Endodermal cell (in vitro differentiated cells): ENCODE data around the gene PLAA. TPM values are rescaled to one million over a fixed set of nuclear protein-coding genes. Genes with fewer than 3 reads are reported as not detected.

ENCODE experiments used
- DNase-seq: peaks from one replicate; pipeline ENCODE4 v3.0.0-alpha.2; 2017
- H3K27ac ChIP-seq: 2 replicates; pipeline ENCODE4 v1.5.1; 2013; ENCODE audit warnings: mild to moderate bottlenecking, low read depth, low read length, moderate library complexity
- H3K27me3 ChIP-seq: 2 replicates; pipeline ENCODE4 v1.6.1; 2013; ENCODE audit warnings: mild to moderate bottlenecking, low read length, moderate library complexity; ENCODE audit not compliant: insufficient read depth, control insufficient read depth, poor library complexity, severe bottlenecking
- H3K36me3 ChIP-seq: 2 replicates; pipeline ENCODE4 v1.7.0; 2013; ENCODE audit warnings: mild to moderate bottlenecking, low read length, moderate library complexity; ENCODE audit not compliant: control insufficient read depth, insufficient read depth
- H3K4me1 ChIP-seq: one replicate; pipeline ENCODE4 v1.7.0; 2013; ENCODE audit warnings: low read length; ENCODE audit not compliant: control insufficient read depth, insufficient read depth
- H3K4me3 ChIP-seq: 2 replicates; pipeline ENCODE4 v1.5.1; 2013; ENCODE audit warnings: mild to moderate bottlenecking, low read length, moderate library complexity
- H3K9ac ChIP-seq: 2 replicates; pipeline ENCODE4 v1.6.1; 2013; ENCODE audit warnings: mild to moderate bottlenecking, low read length, moderate library complexity; ENCODE audit not compliant: poor library complexity, severe bottlenecking; ENCODE audit errors: extremely low read depth
- H3K9me3 ChIP-seq: 2 replicates; pipeline ENCODE4 v1.6.1; 2013; ENCODE audit warnings: mild to moderate bottlenecking, low read length, moderate library complexity; ENCODE audit not compliant: control insufficient read depth
- H3K27ac Mint-ChIP-seq: 2 replicates; pipeline ENCODE4 v1.8.0; 2020; ENCODE audit warnings: mixed read lengths
- H3K27me3 Mint-ChIP-seq: 2 replicates; pipeline ENCODE4 v1.8.0; 2021; ENCODE audit warnings: mild to moderate bottlenecking, mixed read lengths; ENCODE audit not compliant: insufficient read depth
- H3K36me3 Mint-ChIP-seq: 2 replicates; pipeline ENCODE4 v1.8.0; 2020; ENCODE audit warnings: low read depth, mixed read lengths
- H3K4me1 Mint-ChIP-seq: 2 replicates; pipeline ENCODE4 v1.8.0; 2020; ENCODE audit warnings: mixed read lengths
- H3K4me3 Mint-ChIP-seq: 2 replicates; pipeline ENCODE4 v1.8.0; 2020; ENCODE audit warnings: mild to moderate bottlenecking, moderate library complexity, mixed read lengths
- H3K9me3 Mint-ChIP-seq: 2 replicates; pipeline ENCODE4 v1.8.0; 2020; ENCODE audit warnings: mild to moderate bottlenecking, mixed read lengths
- WGBS, 2 experiments: methylation state at CpG; one replicate each; pipeline versions ENCODE4 v1.1.5 to v1.1.7; 2013; ENCODE audit warnings: missing lambda C conversion rate in 2 of 2, mixed read lengths in 1 of 2; ENCODE audit not compliant: insufficient coverage in 1 of 2, insufficient read length in 1 of 2; 5-methylcytosine and 5-hydroxymethylcytosine counted together
- total RNA-seq, 2 donors: library from RNA; stranded (reverse); fragmentation: NEBNext Ultra II Directional in 1 of 2; extraction: Animal tissue kit (Norgen Biotek cat#: 25700) in 1 of 2; gene quantifications; 2 replicates in 1 of 2; 3 replicates in 1 of 2; pipeline ENCODE4 v1.2.1, GENCODE V29; 2021
- TF ChIP-seq, protein P1 (sequence below): fragments of 200-600 bp; sonication (generic); conservative IDR thresholded peaks from 2 replicates; pipeline ENCODE4 v1.5.0; 2021; ENCODE audit warnings: antibody characterized with exemption, mild to moderate bottlenecking

Gene PLAA
- total RNA-seq, 2 donors from 2014 or later, result 41.3 to 49.8 TPM

DNA sequence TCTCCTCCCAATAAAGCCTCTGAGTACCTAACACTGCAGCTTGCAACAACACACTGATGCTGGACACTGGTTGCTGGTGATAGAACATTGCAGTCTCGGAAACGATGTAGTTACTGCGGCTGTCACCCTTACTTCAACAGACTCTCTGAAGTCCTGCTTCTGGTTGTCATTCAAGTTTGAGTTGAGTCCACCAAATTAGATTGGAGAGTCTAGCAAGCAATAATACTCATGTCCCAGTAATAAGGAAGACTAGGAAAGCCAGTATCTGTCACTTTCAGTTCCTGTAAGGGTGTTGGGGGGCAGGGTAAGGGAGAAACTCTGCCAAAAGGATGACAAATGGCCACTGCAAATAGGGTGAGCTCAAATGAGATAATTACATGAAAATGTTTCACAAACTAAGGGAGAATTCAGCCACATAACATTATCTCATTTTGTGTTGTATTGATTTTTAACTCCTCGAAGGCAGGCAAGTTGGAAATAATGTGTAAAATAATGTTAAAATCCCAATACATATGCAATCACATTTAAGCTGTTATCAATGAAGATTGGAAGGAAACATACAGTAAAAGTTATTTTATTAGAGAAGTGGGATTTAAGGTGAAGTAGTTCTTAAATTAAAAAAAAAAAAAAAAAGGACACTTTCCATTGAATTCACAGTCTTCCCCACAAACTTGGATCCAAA lies 8.3 kb upstream of the PLAA start:
- TF ChIP-seq, protein P1, sequence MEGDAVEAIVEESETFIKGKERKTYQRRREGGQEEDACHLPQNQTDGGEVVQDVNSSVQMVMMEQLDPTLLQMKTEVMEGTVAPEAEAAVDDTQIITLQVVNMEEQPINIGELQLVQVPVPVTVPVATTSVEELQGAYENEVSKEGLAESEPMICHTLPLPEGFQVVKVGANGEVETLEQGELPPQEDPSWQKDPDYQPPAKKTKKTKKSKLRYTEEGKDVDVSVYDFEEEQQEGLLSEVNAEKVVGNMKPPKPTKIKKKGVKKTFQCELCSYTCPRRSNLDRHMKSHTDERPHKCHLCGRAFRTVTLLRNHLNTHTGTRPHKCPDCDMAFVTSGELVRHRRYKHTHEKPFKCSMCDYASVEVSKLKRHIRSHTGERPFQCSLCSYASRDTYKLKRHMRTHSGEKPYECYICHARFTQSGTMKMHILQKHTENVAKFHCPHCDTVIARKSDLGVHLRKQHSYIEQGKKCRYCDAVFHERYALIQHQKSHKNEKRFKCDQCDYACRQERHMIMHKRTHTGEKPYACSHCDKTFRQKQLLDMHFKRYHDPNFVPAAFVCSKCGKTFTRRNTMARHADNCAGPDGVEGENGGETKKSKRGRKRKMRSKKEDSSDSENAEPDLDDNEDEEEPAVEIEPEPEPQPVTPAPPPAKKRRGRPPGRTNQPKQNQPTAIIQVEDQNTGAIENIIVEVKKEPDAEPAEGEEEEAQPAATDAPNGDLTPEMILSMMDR, result no peak
- peak overlapping the region; percentile 96 for H3K27ac ChIP-seq
- Mint-ChIP-seq H3K36me3 (no peaks in the 10 kb centered on the region), H3K4me3 (peak overlapping the region; percentile 82), H3K9me3 (no peaks in the 10 kb centered on the region), H3K27me3 (no peaks in the 10 kb centered on the region), H3K4me1 (peaks cover 11% of the 10 kb centered on the region), H3K27ac (peak overlapping the region; percentile 91)
- H3K27me3 ChIP-seq, result no peaks in the 10 kb centered on the region
- DNase-seq, result no peak
- no peaks in the 10 kb centered on the region for H3K9me3 ChIP-seq
- 79 to 89% methylated on average over 3 of the region's 4 CpGs for WGBS, 2 experiments
- no peaks in the 10 kb centered on the region for H3K4me1 ChIP-seq
- no peaks in the 10 kb centered on the region for H3K36me3 ChIP-seq
- H3K4me3 ChIP-seq, result peak overlapping the region; percentile 94
- H3K9ac ChIP-seq, result peak overlapping the region; percentile 94

DNA sequence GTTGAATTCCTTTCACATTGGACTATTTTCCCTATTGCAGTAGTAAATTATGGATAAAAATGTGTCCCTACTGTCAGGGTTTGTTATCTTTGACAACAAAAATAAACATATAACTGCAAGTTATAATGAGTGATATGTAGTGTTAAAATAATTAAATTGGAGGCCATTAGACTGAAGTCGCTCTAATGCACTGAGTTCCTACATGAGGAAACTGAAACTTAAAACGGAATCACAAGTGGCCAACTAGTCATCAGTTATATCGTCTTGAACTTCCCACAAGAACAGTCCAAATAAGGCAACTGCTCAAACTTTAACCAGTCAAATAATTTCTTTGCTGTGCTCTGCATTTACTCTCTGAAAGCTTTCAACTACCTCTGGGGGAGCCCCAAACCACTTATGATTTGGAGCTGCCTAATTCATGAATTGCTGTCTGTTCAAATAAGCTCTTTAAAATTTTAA lies 7.0 kb upstream of the PLAA start:
- Mint-ChIP-seq H3K36me3 (no peaks in the 10 kb centered on the region), H3K27ac (no peak overlapping the region), H3K4me1 (peaks cover 13% of the 10 kb centered on the region), H3K4me3 (no peak overlapping the region), H3K9me3 (no peaks in the 10 kb centered on the region), H3K27me3 (no peaks in the 10 kb centered on the region)
- no peaks in the 10 kb centered on the region for H3K4me1 ChIP-seq
- H3K9me3 ChIP-seq, result no peaks in the 10 kb centered on the region
- TF ChIP-seq, protein P1, result no peak
- no peak overlapping the region for H3K27ac ChIP-seq
- DNase-seq, result no peak
- no peak overlapping the region for H3K9ac ChIP-seq
- WGBS, 2 experiments, result 90 to 95% methylated on average over 3 of the region's 3 CpGs
- no peaks in the 10 kb centered on the region for H3K36me3 ChIP-seq
- no peaks in the 10 kb centered on the region for H3K27me3 ChIP-seq
- H3K4me3 ChIP-seq, result no peak overlapping the region

DNA sequence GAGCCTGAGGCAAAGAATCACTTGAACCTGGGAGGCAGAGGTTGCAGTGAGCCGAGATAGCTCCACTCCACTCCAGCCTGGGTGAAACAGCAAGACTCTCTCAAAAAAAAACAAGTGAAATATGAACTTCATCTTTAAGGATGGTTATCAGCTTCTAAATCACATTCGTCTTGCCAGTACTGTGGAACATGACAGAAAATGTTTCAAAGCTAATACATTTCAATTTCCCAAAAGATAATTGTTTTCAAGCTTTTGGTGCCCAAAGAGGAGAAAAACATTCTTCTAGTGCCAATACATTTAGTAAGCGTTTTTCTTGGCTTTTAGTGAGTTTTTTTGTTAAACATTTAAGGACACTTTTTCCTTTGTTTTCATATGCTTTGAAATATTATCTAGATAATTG lies 4.8 kb upstream of the PLAA start:
- Histone ChIP-seq H3K9me3 (no peaks in the 10 kb centered on the region), H3K4me1 (no peaks in the 10 kb centered on the region), H3K4me3 (no peak overlapping the region), H3K27ac (no peak overlapping the region), H3K36me3 (no peaks in the 10 kb centered on the region), H3K9ac (no peak overlapping the region), H3K27me3 (no peaks in the 10 kb centered on the region)
- TF ChIP-seq, protein P1, result no peak
- WGBS, 2 experiments, result 83 to 85% methylated on average over 2 of the region's 3 CpGs
- no peak for DNase-seq
- no peak overlapping the region for H3K27ac Mint-ChIP-seq
- H3K4me3 Mint-ChIP-seq, result no peak overlapping the region
- no peaks in the 10 kb centered on the region for H3K9me3 Mint-ChIP-seq
- peaks cover 15% of the 10 kb centered on the region for H3K4me1 Mint-ChIP-seq
- H3K36me3 Mint-ChIP-seq, result no peaks in the 10 kb centered on the region
- no peaks in the 10 kb centered on the region for H3K27me3 Mint-ChIP-seq
